Epithelial cell of proximal tubule (primary cell): ENCODE results near the gene CRISP1. TPM values are rescaled to one million over a fixed set of nuclear protein-coding genes. Genes with fewer than 3 reads are reported as not detected.

Source experiments
- DNase-seq: peaks from one replicate; pipeline ENCODE4 v3.0.0-alpha.2; 2011; ENCODE audit warnings: low read depth
- H3K4me3 ChIP-seq: 2 replicates; pipeline ENCODE4 v1.5.1; 2011; ENCODE audit warnings: low read depth, mild to moderate bottlenecking, low read length
- CTCF ChIP-seq: conservative IDR thresholded peaks from 2 replicates; pipeline ENCODE4 v1.5.1; 2012; ENCODE audit warnings: low read depth, mild to moderate bottlenecking, low read length
- total RNA-seq: library from RNA; depleted of rRNA; stranded (reverse); fragments of >200 nt; gene quantifications from 2 replicates; pipeline ENCODE4 v1.2.3, GENCODE V29; 2015

The CRISP1 gene
- total RNA-seq, 1 donor from 2014 or later, result not detected

- no peak for TF ChIP-seq CTCF
- DNase-seq, result no peak
- H3K4me3 ChIP-seq, result no peak overlapping the region
Observed at GRCh38 chr6:49868951-49869529, 2.7 kb upstream of the CRISP1 start.

- H3K4me3 ChIP-seq, result no peak overlapping the region
- no peak for DNase-seq
- TF ChIP-seq CTCF, result no peak
Observed at GRCh38 chr6:49856282-49856681, 10.1 kb downstream of the CRISP1 start.

DNA sequence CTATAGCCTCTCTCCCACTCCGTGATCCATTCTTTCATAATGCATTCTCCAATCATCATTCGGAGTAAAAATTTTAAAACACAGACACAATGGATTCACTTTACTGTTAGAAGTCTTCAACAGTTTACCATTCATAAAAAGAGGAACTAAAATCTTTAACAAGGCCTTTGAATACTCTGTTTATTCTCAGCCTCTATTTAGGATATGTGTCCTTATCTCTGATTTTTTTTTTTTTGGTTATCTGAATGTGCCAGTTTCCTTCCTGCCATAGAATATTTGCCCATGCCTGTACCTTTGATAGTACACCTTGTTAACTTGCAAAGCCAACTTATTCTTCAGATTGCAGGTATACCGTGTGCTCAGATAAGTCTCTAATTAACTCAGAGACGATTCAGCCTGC, 11.1 kb downstream of the CRISP1 start:
- H3K4me3 ChIP-seq, result no peak overlapping the region
- no peak for TF ChIP-seq CTCF
- DNase-seq, result no peak

DNA sequence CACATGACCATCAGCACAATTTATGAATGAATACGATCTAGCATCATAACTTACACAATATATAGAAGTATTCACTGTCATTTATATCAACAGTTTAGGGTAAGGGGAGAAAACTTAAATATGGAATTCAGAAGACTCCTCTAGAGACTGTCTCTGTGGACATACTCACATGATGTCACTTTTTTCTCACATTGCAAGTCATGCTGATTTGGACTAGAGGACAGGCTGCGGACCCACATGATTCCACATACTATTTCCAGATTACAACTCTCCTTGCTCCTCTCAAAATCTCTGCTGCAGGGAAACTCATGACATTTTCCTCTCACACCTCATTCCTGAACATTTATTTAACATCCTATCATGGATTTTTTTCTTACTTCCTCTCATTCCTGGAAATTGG, 13.4 kb downstream of the CRISP1 start:
- no peak for TF ChIP-seq CTCF
- no peak overlapping the region for H3K4me3 ChIP-seq
- DNase-seq, result no peak

GRCh38 chr6:49849213-49849907, 17.0 kb downstream of the CRISP1 start:
- peak; percentile 50 for TF ChIP-seq CTCF
- DNase-seq, result peak; percentile 29
- H3K4me3 ChIP-seq, result no peak overlapping the region

DNA sequence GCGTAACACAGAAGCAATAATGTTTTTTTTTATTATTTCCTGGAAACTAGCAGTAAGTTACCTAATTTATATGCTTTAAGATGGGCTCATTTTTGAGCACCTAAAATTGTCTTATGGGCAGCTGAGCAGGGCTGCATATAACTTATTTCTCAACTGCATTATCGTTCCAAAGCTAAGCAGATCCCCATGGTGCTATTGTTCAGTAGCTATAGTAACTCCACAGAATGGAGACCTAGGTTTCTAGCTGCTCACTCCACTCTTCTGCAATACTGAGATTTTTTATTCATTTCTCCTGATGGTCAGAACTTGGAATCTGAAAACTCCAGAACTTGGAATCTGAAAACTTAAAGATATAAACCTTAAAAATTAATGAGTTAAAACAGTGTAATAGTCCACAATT, 18.7 kb downstream of the CRISP1 start:
- no peak for DNase-seq
- no peak overlapping the region for H3K4me3 ChIP-seq
- TF ChIP-seq CTCF, result no peak

DNA sequence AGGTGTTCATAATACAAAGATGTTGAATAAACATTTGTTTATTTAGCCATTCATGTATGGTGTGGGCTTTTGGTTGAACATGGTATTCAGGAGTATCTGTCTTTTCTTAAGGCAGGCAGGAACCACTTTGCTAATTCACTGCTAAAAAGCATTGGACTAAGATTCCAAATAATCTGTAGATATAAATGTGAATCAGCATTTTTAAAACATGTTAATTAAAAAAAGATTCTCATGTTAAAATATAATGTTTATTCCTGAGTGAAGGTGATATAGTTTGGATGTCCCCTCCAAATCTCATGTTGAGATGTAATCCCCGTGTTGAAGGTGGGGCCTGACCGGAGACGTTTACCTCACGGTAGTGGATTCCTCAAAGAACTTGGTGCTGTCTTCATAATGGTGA, 19.3 kb downstream of the CRISP1 start:
- no peak for DNase-seq
- no peak for TF ChIP-seq CTCF

More for the DNA sequence above, 19.3 kb downstream of the CRISP1 start:
- H3K4me3 ChIP-seq, result no peak overlapping the region
